ENCODE results near the gene BCKDHB. TPM values are rescaled to one million over a fixed set of nuclear protein-coding genes. Genes with fewer than 3 reads are reported as not detected.

The BCKDHB gene
- total and polyA plus RNA-seq, 2 donors: 13.8 to 43.7 TPM

GRCh38 chr6:80340686-80341085, 234.2 kb downstream of the BCKDHB start:
- DNase-seq (ENCODE audit: extremely low spot score): no peak
- 75% methylated on average over 5 of the region's 5 CpGs for WGBS
- no peak overlapping the region for H3K4me3 ChIP-seq (ENCODE audit: low read depth, low read length)
- H3K4me1 ChIP-seq (ENCODE audit: insufficient read depth): no peaks in the 10 kb centered on the region
- H3K27ac ChIP-seq (ENCODE audit: low read depth): no peak overlapping the region
- H3K36me3 ChIP-seq (ENCODE audit: insufficient read depth): no peaks in the 10 kb centered on the region

GRCh38 chr6:80341330-80341729, 234.9 kb downstream of the BCKDHB start:
- no peaks in the 10 kb centered on the region for H3K4me1 ChIP-seq (ENCODE audit: insufficient read depth)
- no peak overlapping the region for H3K27ac ChIP-seq (ENCODE audit: low read depth)
- H3K36me3 ChIP-seq (ENCODE audit: insufficient read depth): no peaks in the 10 kb centered on the region
- no peak overlapping the region for H3K4me3 ChIP-seq (ENCODE audit: low read depth, low read length)
- no peak for DNase-seq (ENCODE audit: extremely low spot score)
- 27% methylated on average over 4 of the region's 4 CpGs for WGBS

- Histone ChIP-seq H3K27ac (ENCODE audit: low read depth) (no peak overlapping the region), H3K4me1 (ENCODE audit: insufficient read depth) (no peaks in the 10 kb centered on the region), H3K4me3 (ENCODE audit: low read depth, low read length) (no peak overlapping the region), H3K36me3 (ENCODE audit: insufficient read depth) (no peaks in the 10 kb centered on the region)
- no peak for DNase-seq (ENCODE audit: extremely low spot score)
- WGBS: 96% methylated on average over 2 of the region's 2 CpGs
These were observed 237.0 kb downstream of the BCKDHB start for GRCh38 chr6:80343511-80343910.

- no peak overlapping the region for H3K27ac ChIP-seq (ENCODE audit: low read depth)
- 88% methylated on average over 1 of the region's 1 CpG for WGBS
- no peaks in the 10 kb centered on the region for H3K36me3 ChIP-seq (ENCODE audit: insufficient read depth)
- H3K4me1 ChIP-seq (ENCODE audit: insufficient read depth): no peaks in the 10 kb centered on the region
- DNase-seq (ENCODE audit: extremely low spot score): no peak
- no peak overlapping the region for H3K4me3 ChIP-seq (ENCODE audit: low read depth, low read length)
These were observed 240.6 kb downstream of the BCKDHB start for GRCh38 chr6:80347101-80347500.

DNA sequence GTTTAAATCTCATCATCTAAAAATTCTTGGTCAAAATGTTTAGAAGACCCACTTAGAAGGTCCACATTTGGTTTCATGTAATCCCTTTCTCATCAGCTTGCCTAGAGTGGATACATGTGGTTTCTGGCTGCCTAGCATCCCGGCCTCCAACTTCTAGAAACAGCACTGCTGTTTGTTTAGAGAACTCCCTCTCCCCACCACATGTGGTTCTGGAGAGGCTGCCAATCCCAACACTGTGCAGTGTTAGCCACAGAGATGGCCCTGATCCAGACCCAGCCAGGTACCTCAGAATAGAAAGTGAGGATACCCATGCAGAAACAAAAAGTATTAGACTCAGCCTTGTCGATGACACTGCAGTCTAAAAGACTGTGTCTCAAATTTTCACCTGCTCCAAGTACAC, 241.8 kb downstream of the BCKDHB start:
- Histone ChIP-seq H3K36me3 (ENCODE audit: insufficient read depth) (no peaks in the 10 kb centered on the region), H3K4me3 (ENCODE audit: low read depth, low read length) (no peak overlapping the region), H3K27ac (ENCODE audit: low read depth) (no peak overlapping the region), H3K4me1 (ENCODE audit: insufficient read depth) (no peaks in the 10 kb centered on the region)
- no peak for DNase-seq (ENCODE audit: extremely low spot score)
- WGBS: 85% methylated on average over 2 of the region's 2 CpGs

DNA sequence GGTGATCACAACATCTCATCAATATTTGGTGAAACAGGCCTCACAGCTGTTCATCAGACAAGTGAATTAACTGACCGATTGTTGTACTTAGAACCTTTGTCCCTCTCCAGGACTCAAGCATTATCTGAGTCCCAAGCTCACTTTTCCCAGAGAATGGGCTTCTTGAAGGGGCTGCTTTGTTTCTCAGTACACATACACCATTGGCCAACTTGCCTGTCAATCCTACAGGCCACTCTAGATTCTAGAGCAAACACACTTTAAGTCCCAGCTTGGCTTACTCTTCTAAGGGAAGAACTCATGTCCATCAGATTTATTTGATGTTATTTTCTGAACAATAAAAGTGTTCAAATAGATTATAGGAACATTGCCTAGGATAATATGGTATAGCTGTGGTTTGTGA, 249.5 kb downstream of the BCKDHB start:
- no peak for DNase-seq (ENCODE audit: extremely low spot score)
- no peaks in the 10 kb centered on the region for H3K4me1 ChIP-seq (ENCODE audit: insufficient read depth)
- H3K27ac ChIP-seq (ENCODE audit: low read depth): no peak overlapping the region
- no peaks in the 10 kb centered on the region for H3K36me3 ChIP-seq (ENCODE audit: insufficient read depth)
- WGBS: 95% methylated on average over 1 of the region's 1 CpG
- H3K4me3 ChIP-seq (ENCODE audit: low read depth, low read length): no peak overlapping the region

GRCh38 chr6:80356545-80356944, 250.1 kb downstream of the BCKDHB start:
- no peaks in the 10 kb centered on the region for H3K4me1 ChIP-seq (ENCODE audit: insufficient read depth)
- no peak overlapping the region for H3K4me3 ChIP-seq (ENCODE audit: low read depth, low read length)
- WGBS: 69% methylated on average over 2 of the region's 2 CpGs
- no peaks in the 10 kb centered on the region for H3K36me3 ChIP-seq (ENCODE audit: insufficient read depth)
- H3K27ac ChIP-seq (ENCODE audit: low read depth): no peak overlapping the region
- DNase-seq (ENCODE audit: extremely low spot score): no peak

- WGBS: 72% methylated on average over 2 of the region's 2 CpGs
- Histone ChIP-seq H3K27ac (ENCODE audit: low read depth) (no peak overlapping the region), H3K36me3 (ENCODE audit: insufficient read depth) (no peaks in the 10 kb centered on the region), H3K4me1 (ENCODE audit: insufficient read depth) (no peaks in the 10 kb centered on the region), H3K4me3 (ENCODE audit: low read depth, low read length) (no peak overlapping the region)
- no peak for DNase-seq (ENCODE audit: extremely low spot score)
These were observed 250.6 kb downstream of the BCKDHB start for GRCh38 chr6:80357081-80357480.

DNA sequence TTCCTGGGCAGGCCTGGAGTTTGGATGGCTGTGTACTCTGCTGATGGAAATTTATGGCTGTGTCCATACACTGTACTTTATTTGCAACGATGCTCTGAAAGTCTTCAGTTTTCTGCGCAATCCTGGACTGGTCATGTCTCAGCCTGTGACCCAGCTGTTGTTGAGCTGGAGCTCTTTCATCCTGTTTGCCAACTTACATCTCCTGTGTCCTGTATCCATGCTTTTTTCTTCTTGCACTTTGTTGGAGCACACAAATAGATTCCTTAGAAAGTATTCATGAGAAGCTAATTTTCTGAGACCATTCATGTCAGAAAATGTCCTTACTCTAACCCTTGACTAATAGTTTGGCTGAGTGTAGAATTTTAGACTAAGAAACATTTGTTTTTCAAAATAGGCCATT, 251.2 kb downstream of the BCKDHB start:
- no peak for DNase-seq (ENCODE audit: extremely low spot score)
- WGBS: 55% methylated on average over 2 of the region's 2 CpGs
- Histone ChIP-seq H3K27ac (ENCODE audit: low read depth) (no peak overlapping the region), H3K4me1 (ENCODE audit: insufficient read depth) (no peaks in the 10 kb centered on the region), H3K4me3 (ENCODE audit: low read depth, low read length) (no peak overlapping the region), H3K36me3 (ENCODE audit: insufficient read depth) (no peaks in the 10 kb centered on the region)

- 65% methylated on average over 3 of the region's 3 CpGs for WGBS
- no peaks in the 10 kb centered on the region for H3K4me1 ChIP-seq (ENCODE audit: insufficient read depth)
- no peak for DNase-seq (ENCODE audit: extremely low spot score)
- no peak overlapping the region for H3K27ac ChIP-seq (ENCODE audit: low read depth)
- no peaks in the 10 kb centered on the region for H3K36me3 ChIP-seq (ENCODE audit: insufficient read depth)
- no peak overlapping the region for H3K4me3 ChIP-seq (ENCODE audit: low read depth, low read length)
These were observed 257.1 kb downstream of the BCKDHB start for GRCh38 chr6:80363501-80364122.

- H3K4me1 ChIP-seq (ENCODE audit: insufficient read depth): no peaks in the 10 kb centered on the region
- H3K27ac ChIP-seq (ENCODE audit: low read depth): no peak overlapping the region
- 76% methylated on average over 3 of the region's 3 CpGs for WGBS
- no peak overlapping the region for H3K4me3 ChIP-seq (ENCODE audit: low read depth, low read length)
- H3K36me3 ChIP-seq (ENCODE audit: insufficient read depth): no peaks in the 10 kb centered on the region
- no peak for DNase-seq (ENCODE audit: extremely low spot score)
These were observed 257.7 kb downstream of the BCKDHB start for GRCh38 chr6:80364149-80364548.

GRCh38 chr6:80366051-80366450, 259.6 kb downstream of the BCKDHB start:
- no peak for DNase-seq (ENCODE audit: extremely low spot score)
- Histone ChIP-seq H3K4me3 (ENCODE audit: low read depth, low read length) (no peak overlapping the region), H3K27ac (ENCODE audit: low read depth) (no peak overlapping the region), H3K36me3 (ENCODE audit: insufficient read depth) (no peaks in the 10 kb centered on the region), H3K4me1 (ENCODE audit: insufficient read depth) (no peaks in the 10 kb centered on the region)
- WGBS: 91% methylated on average over 4 of the region's 4 CpGs

GRCh38 chr6:80366714-80367113, 260.2 kb downstream of the BCKDHB start:
- no peak for DNase-seq (ENCODE audit: extremely low spot score)
- no peaks in the 10 kb centered on the region for H3K36me3 ChIP-seq (ENCODE audit: insufficient read depth)
- H3K4me3 ChIP-seq (ENCODE audit: low read depth, low read length): no peak overlapping the region
- no peak overlapping the region for H3K27ac ChIP-seq (ENCODE audit: low read depth)
- H3K4me1 ChIP-seq (ENCODE audit: insufficient read depth): no peaks in the 10 kb centered on the region

- no peak for DNase-seq (ENCODE audit: extremely low spot score)
- Histone ChIP-seq H3K4me3 (ENCODE audit: low read depth, low read length) (no peak overlapping the region), H3K36me3 (ENCODE audit: insufficient read depth) (no peaks in the 10 kb centered on the region), H3K27ac (ENCODE audit: low read depth) (no peak overlapping the region), H3K4me1 (ENCODE audit: insufficient read depth) (no peaks in the 10 kb centered on the region)
These were observed 269.9 kb downstream of the BCKDHB start for GRCh38 chr6:80376411-80376810.

DNA sequence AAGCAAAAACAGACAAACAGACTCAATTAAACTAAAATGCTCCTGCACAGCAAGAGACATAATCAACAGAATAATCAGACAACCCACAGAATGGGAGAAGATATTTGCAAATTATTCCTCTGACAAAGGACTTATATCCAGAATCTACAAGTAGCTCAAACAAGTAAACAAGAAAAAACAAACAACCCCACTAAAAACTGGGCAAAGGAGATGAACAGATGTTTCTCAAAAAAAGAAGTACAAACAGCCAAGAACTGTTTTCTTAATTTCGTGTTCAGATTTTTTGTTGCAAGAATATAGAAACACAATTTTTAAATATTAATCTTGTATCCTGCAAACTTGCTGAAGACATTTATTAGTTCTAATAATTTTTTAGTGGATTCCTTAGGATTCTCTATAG, 274.1 kb downstream of the BCKDHB start:
- no peak for DNase-seq (ENCODE audit: extremely low spot score)
- H3K4me1 ChIP-seq (ENCODE audit: insufficient read depth): no peaks in the 10 kb centered on the region
- no peak overlapping the region for H3K27ac ChIP-seq (ENCODE audit: low read depth)
- 62% methylated on average over 1 of the region's 1 CpG for WGBS
- H3K4me3 ChIP-seq (ENCODE audit: low read depth, low read length): no peak overlapping the region
- H3K36me3 ChIP-seq (ENCODE audit: insufficient read depth): no peaks in the 10 kb centered on the region
